Measurements from ENCODE around the gene ATG2B.

The ATG2B gene

DNA sequence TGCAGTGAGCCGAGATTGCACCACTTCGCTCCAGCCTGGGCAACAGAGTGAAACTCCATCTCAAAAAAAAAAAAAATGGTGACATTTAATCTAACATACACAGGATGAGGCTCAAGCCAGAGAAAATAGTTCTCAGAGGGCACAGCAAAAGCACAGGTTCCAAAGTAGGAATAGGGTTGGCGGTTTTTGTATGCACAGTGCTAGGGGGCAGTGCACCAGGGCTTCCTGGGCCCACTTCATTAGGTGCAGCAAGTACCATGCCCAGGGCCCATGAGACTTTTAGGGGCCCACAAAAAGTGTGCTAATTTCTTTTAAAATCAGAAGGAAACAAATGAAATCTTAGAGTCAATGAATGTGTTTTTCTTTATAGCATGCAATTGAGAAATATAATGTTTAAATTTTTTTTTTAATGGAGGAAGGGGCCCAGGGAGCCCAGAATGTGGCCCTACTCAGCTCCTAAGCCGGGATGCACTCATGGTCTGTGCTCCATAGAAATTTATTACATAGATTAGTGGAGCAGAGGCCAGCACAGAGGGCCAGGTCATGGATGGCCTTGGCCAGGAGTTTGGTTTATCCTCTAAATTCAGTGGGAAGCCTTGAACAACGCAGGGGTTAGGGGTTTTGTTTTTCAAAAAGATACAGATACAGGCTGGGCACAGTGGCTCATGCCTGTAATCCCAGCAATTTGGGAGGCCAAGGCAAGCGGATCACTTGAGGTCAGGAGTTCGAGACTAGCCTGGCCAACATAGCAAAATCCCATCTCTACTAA, 31.1 kb upstream of the ATG2B start:
- Histone ChIP-seq H3K36me3 (ENCODE audit: control insufficient read depth in 1 of 2, insufficient read depth in 2 of 2, low read length in 2 of 2) (no peaks in the 10 kb centered on the region), H3K27me3 (ENCODE audit: low read depth, low read length) (no peaks in the 10 kb centered on the region), H3K4me1 (ENCODE audit: control insufficient read depth in 1 of 2, insufficient read depth in 2 of 2, low read length in 2 of 2) (peaks cover 0 to 5% of the 10 kb centered on the region in 2 donors), H3K4me3 (ENCODE audit: low read depth in 1 of 2, low read length in 2 of 2) (no peak overlapping the region), H3K27ac (ENCODE audit: low read length) (no peak overlapping the region), H3K9me3 (ENCODE audit: control insufficient read depth in 1 of 2, low read length in 2 of 2) (no peaks in the 10 kb centered on the region)

GRCh38 chr14:96393071-96393691, 30.0 kb upstream of the ATG2B start:
- Histone ChIP-seq H3K27me3 (ENCODE audit: low read depth, low read length) (no peaks in the 10 kb centered on the region), H3K36me3 (ENCODE audit: control insufficient read depth in 1 of 2, insufficient read depth in 2 of 2, low read length in 2 of 2) (no peaks in the 10 kb centered on the region), H3K4me1 (ENCODE audit: control insufficient read depth in 1 of 2, insufficient read depth in 2 of 2, low read length in 2 of 2) (peaks cover 0 to 5% of the 10 kb centered on the region in 2 donors), H3K27ac (ENCODE audit: low read length) (no peak overlapping the region), H3K4me3 (ENCODE audit: low read depth in 1 of 2, low read length in 2 of 2) (no peak overlapping the region), H3K9me3 (ENCODE audit: control insufficient read depth in 1 of 2, low read length in 2 of 2) (no peaks in the 10 kb centered on the region)

GRCh38 chr14:96391293-96392118, 28.4 kb upstream of the ATG2B start:
- Histone ChIP-seq H3K27ac (ENCODE audit: low read length) (peak overlapping the region; percentile 16), H3K36me3 (ENCODE audit: control insufficient read depth in 1 of 2, insufficient read depth in 2 of 2, low read length in 2 of 2) (peaks cover 0 to 3% of the 10 kb centered on the region in 2 donors), H3K27me3 (ENCODE audit: low read depth, low read length) (no peaks in the 10 kb centered on the region), H3K4me3 (ENCODE audit: low read depth in 1 of 2, low read length in 2 of 2) (peak overlapping the region; percentile 70 to 76), H3K4me1 (ENCODE audit: control insufficient read depth in 1 of 2, insufficient read depth in 2 of 2, low read length in 2 of 2) (peaks cover 0 to 5% of the 10 kb centered on the region in 2 donors), H3K9me3 (ENCODE audit: control insufficient read depth in 1 of 2, low read length in 2 of 2) (no peaks in the 10 kb centered on the region)

DNA sequence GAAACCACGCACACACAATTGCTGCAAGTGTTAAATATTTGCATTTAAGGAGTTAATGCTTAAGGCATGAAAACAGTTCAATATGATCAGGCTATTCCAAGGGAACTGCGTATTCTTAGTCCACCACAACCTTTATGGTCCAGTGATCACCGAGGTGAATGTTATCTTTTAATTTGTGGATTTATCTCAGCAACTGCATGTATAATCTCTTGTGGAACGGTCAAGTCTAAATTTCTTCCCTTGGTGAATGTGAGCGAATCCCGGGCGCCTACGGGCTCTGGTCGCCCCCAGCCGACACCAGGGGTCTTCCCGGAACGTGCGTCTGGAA, 27.8 kb upstream of the ATG2B start:
- Histone ChIP-seq H3K4me1 (ENCODE audit: control insufficient read depth in 1 of 2, insufficient read depth in 2 of 2, low read length in 2 of 2) (peaks cover 0 to 5% of the 10 kb centered on the region in 2 donors), H3K27me3 (ENCODE audit: low read depth, low read length) (no peaks in the 10 kb centered on the region), H3K4me3 (ENCODE audit: low read depth in 1 of 2, low read length in 2 of 2) (peak overlapping the region; percentile 70 to 76), H3K9me3 (ENCODE audit: control insufficient read depth in 1 of 2, low read length in 2 of 2) (no peaks in the 10 kb centered on the region), H3K36me3 (ENCODE audit: control insufficient read depth in 1 of 2, insufficient read depth in 2 of 2, low read length in 2 of 2) (peaks cover 0 to 3% of the 10 kb centered on the region in 2 donors), H3K27ac (ENCODE audit: low read length) (peak overlapping the region; percentile 16)

- Histone ChIP-seq H3K36me3 (ENCODE audit: control insufficient read depth in 1 of 2, insufficient read depth in 2 of 2, low read length in 2 of 2) (peaks cover 23 to 27% of the 10 kb centered on the region in 2 donors), H3K4me1 (ENCODE audit: control insufficient read depth in 1 of 2, insufficient read depth in 2 of 2, low read length in 2 of 2) (no peaks in the 10 kb centered on the region), H3K9me3 (ENCODE audit: control insufficient read depth in 1 of 2, low read length in 2 of 2) (no peaks in the 10 kb centered on the region), H3K27ac (ENCODE audit: low read length) (no peak overlapping the region), H3K4me3 (ENCODE audit: low read depth in 1 of 2, low read length in 2 of 2) (no peak overlapping the region), H3K27me3 (ENCODE audit: low read depth, low read length) (no peaks in the 10 kb centered on the region)
Measured at GRCh38 chr14:96385385-96385784, 22.2 kb upstream of the ATG2B start.

DNA sequence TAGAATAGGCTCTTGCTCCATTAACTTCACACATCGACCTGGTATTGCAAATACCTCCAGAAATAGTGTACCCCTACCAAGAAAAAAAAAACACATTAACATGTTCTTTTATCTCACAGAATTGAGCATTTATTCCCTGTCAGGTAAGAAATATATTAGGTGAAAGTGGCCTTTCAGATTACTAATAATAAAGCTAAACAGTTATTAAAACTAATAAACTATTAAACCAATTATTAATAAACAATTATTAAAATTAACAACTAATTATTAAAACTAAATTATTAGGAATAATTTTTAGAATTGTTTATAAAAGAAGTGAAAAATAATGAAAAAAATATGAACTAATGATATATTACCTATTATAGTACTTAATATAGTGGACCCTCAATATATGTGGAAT, 21.6 kb upstream of the ATG2B start:
- H3K9me3 ChIP-seq (ENCODE audit: control insufficient read depth in 1 of 2, low read length in 2 of 2), result no peaks in the 10 kb centered on the region
- H3K27me3 ChIP-seq (ENCODE audit: low read depth, low read length), result no peaks in the 10 kb centered on the region
- no peak overlapping the region for H3K4me3 ChIP-seq (ENCODE audit: low read depth in 1 of 2, low read length in 2 of 2)
- peaks cover 23 to 27% of the 10 kb centered on the region in 2 donors for H3K36me3 ChIP-seq (ENCODE audit: control insufficient read depth in 1 of 2, insufficient read depth in 2 of 2, low read length in 2 of 2)
- H3K27ac ChIP-seq (ENCODE audit: low read length), result no peak overlapping the region
- no peaks in the 10 kb centered on the region for H3K4me1 ChIP-seq (ENCODE audit: control insufficient read depth in 1 of 2, insufficient read depth in 2 of 2, low read length in 2 of 2)

DNA sequence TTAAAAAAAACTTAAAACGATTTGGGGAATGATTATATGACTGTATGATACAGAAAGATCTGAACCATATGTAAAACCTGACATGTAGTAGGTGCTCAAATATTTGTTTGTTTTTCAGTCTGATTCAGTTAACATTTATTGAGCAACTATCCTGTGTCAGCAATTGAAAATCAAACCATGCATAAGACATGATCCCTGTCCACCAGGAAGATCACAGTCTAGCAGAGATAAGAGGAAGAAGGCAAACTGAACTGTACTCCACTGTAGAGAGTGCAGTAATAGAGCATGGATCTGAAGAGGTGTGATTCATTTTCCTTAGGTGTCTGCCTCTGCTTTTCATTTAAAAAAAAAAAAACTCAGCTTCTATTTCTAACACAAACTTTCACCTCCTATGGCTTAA, 20.9 kb upstream of the ATG2B start:
- Histone ChIP-seq H3K4me3 (ENCODE audit: low read depth in 1 of 2, low read length in 2 of 2) (no peak overlapping the region), H3K27me3 (ENCODE audit: low read depth, low read length) (no peaks in the 10 kb centered on the region), H3K9me3 (ENCODE audit: control insufficient read depth in 1 of 2, low read length in 2 of 2) (no peaks in the 10 kb centered on the region), H3K4me1 (ENCODE audit: control insufficient read depth in 1 of 2, insufficient read depth in 2 of 2, low read length in 2 of 2) (no peaks in the 10 kb centered on the region), H3K27ac (ENCODE audit: low read length) (no peak overlapping the region), H3K36me3 (ENCODE audit: control insufficient read depth in 1 of 2, insufficient read depth in 2 of 2, low read length in 2 of 2) (peaks cover 23 to 27% of the 10 kb centered on the region in 2 donors)

DNA sequence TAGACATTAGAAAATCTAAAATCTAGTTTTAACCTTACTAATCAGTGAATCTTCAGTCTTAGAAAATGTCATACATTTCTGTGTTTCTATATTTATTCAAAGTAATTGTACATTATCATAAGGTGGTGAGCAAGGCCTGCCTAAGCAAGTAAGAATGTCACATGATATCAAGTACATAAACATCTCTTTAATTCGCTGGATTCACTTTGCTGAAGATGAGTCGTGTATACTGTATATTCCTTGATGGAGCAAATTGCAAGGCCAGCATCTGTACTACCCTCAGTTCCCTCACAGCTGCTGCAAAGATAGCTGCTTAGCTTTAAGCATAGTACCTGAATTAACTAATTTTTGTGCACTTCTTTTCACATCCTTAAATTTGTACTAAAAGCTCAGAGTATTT, 20.3 kb upstream of the ATG2B start:
- peaks cover 23 to 27% of the 10 kb centered on the region in 2 donors for H3K36me3 ChIP-seq (ENCODE audit: control insufficient read depth in 1 of 2, insufficient read depth in 2 of 2, low read length in 2 of 2)
- no peaks in the 10 kb centered on the region for H3K4me1 ChIP-seq (ENCODE audit: control insufficient read depth in 1 of 2, insufficient read depth in 2 of 2, low read length in 2 of 2)
- no peaks in the 10 kb centered on the region for H3K9me3 ChIP-seq (ENCODE audit: control insufficient read depth in 1 of 2, low read length in 2 of 2)
- no peaks in the 10 kb centered on the region for H3K27me3 ChIP-seq (ENCODE audit: low read depth, low read length)
- H3K4me3 ChIP-seq (ENCODE audit: low read depth in 1 of 2, low read length in 2 of 2), result no peak overlapping the region
- no peak overlapping the region for H3K27ac ChIP-seq (ENCODE audit: low read length)

DNA sequence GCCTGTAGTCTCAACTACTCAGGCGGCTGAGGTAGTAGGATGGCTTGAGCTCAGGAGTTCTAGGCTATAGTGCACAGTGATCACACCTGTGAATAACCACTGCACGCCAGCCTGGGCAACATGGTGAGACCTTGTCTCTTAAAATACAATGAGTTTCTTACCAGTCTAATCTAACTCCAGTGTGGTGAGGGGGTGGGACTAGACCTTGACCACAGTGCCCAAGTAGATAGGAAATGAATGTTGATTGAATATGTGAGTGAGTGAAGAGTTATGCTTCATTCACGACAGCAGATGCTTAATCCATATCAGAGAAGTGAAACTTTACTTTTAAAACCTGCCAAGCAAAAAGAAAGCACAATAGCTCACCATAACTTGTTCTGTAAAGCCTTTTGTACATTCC, 17.6 kb upstream of the ATG2B start:
- H3K36me3 ChIP-seq (ENCODE audit: control insufficient read depth in 1 of 2, insufficient read depth in 2 of 2, low read length in 2 of 2), result peaks cover 18 to 25% of the 10 kb centered on the region in 2 donors
- H3K27ac ChIP-seq (ENCODE audit: low read length), result no peak overlapping the region
- no peaks in the 10 kb centered on the region for H3K9me3 ChIP-seq (ENCODE audit: control insufficient read depth in 1 of 2, low read length in 2 of 2)
- no peaks in the 10 kb centered on the region for H3K27me3 ChIP-seq (ENCODE audit: low read depth, low read length)
- H3K4me1 ChIP-seq (ENCODE audit: control insufficient read depth in 1 of 2, insufficient read depth in 2 of 2, low read length in 2 of 2), result no peaks in the 10 kb centered on the region
- no peak overlapping the region for H3K4me3 ChIP-seq (ENCODE audit: low read depth in 1 of 2, low read length in 2 of 2)

- Histone ChIP-seq H3K4me3 (ENCODE audit: low read depth in 1 of 2, low read length in 2 of 2) (no peak overlapping the region), H3K27me3 (ENCODE audit: low read depth, low read length) (no peaks in the 10 kb centered on the region), H3K27ac (ENCODE audit: low read length) (no peak overlapping the region), H3K9me3 (ENCODE audit: control insufficient read depth in 1 of 2, low read length in 2 of 2) (no peaks in the 10 kb centered on the region), H3K36me3 (ENCODE audit: control insufficient read depth in 1 of 2, insufficient read depth in 2 of 2, low read length in 2 of 2) (no peaks in the 10 kb centered on the region), H3K4me1 (ENCODE audit: control insufficient read depth in 1 of 2, insufficient read depth in 2 of 2, low read length in 2 of 2) (no peaks in the 10 kb centered on the region)
Measured at GRCh38 chr14:96376093-96376492, 13.0 kb upstream of the ATG2B start.

DNA sequence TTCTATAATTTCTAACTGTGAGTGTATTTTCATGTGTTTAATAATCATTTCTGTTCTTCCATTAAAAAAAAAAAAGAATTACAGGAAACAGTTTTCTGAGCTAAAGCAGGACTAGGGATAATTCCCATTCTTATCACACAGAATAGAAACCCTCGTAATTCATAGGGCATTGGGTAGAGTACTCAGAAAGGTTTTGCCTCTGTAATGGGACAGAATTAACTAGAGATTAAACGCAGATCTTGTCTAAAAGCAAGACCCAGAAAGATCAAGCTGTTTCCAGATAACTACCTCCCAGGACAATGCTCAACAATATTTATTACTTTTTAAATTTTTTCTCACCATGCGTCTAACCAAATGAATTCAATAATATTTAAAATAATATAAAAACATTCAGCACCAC, 10.4 kb upstream of the ATG2B start:
- Histone ChIP-seq H3K27me3 (ENCODE audit: low read depth, low read length) (no peaks in the 10 kb centered on the region), H3K36me3 (ENCODE audit: control insufficient read depth in 1 of 2, insufficient read depth in 2 of 2, low read length in 2 of 2) (no peaks in the 10 kb centered on the region), H3K27ac (ENCODE audit: low read length) (no peak overlapping the region), H3K4me3 (ENCODE audit: low read depth in 1 of 2, low read length in 2 of 2) (no peak overlapping the region), H3K9me3 (ENCODE audit: control insufficient read depth in 1 of 2, low read length in 2 of 2) (no peaks in the 10 kb centered on the region), H3K4me1 (ENCODE audit: control insufficient read depth in 1 of 2, insufficient read depth in 2 of 2, low read length in 2 of 2) (no peaks in the 10 kb centered on the region)

All from muscle layer of duodenum (tissue), 2 donors.